PC-3 (cell line): ENCODE data around the gene L3HYPDH.

Experiments
- CTCF ChIP-seq: fragments of 300-600 bp; sonication (generic); conservative IDR thresholded peaks from 2 replicates; pipeline ENCODE4 v1.5.1; 2017; ENCODE audit warnings: antibody characterized with exemption, low read depth, mild to moderate bottlenecking, low read length
- EZH2 ChIP-seq: fragments of 300-600 bp; sonication (generic); IDR thresholded peaks from one replicate; pipeline ENCODE4 v1.6.1; 2017; ENCODE audit warnings: antibody characterized with exemption, mild to moderate bottlenecking, low read length; ENCODE audit not compliant: unreplicated experiment
- EZH2phosphoT487 ChIP-seq: fragments of 300-600 bp; sonication (generic); IDR thresholded peaks from 2 replicates; pipeline ENCODE4 v1.6.1; 2018; ENCODE audit warnings: mild to moderate bottlenecking, antibody characterized with exemption, low read length, borderline replicate concordance

- TF ChIP-seq CTCF (no peak), EZH2 (no peak), EZH2phosphoT487 (no peak)
Observed at GRCh38 chr14:59507752-59508103, 23.5 kb upstream of the L3HYPDH start.
